HG02588 (cell line): Measurements from ENCODE around the gene ITPK1.

Experiments
- ATAC-seq: cut with Tn5 transposase; IDR thresholded peaks from one replicate; pipeline ENCODE4 v1.9.1; 2021; ENCODE audit warnings: mild to moderate bottlenecking, moderate library complexity; ENCODE audit not compliant: unreplicated experiment

The ITPK1 gene

DNA sequence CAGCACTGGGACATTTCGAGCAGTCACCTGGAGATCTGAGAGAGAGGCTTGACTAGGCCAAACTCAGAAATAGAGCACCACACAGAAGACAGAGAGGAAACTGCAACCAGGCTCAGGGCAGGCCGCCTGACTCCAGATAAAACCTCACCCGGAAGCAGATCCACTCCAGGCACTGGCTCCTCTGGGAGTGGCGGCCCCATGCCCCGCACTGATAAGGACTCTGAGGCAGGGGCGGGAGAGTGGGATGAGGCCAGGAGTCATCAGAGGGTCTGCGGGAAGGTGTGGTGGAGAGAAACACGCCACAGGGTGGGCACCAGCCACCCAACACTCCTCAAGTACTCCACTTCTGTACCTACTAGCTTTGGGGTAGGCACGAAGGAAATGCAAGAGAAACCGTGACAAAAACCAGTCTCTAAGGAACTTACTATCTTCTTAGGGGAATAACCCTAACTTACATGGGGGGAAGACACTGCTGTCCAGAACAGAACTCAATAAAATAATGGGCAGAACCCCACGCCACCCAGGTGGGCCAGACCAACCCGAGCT lies 121.5 kb downstream of the ITPK1 start:
- ATAC-seq, result no peak

GRCh38 chr14:92993302-92993701 lies 122.4 kb downstream of the ITPK1 start:
- no peak for ATAC-seq

- no peak for ATAC-seq
Observed at GRCh38 chr14:92991536-92991935, 124.2 kb downstream of the ITPK1 start.

- no peak for ATAC-seq
Observed at GRCh38 chr14:92990456-92991430, 125.0 kb downstream of the ITPK1 start.

DNA sequence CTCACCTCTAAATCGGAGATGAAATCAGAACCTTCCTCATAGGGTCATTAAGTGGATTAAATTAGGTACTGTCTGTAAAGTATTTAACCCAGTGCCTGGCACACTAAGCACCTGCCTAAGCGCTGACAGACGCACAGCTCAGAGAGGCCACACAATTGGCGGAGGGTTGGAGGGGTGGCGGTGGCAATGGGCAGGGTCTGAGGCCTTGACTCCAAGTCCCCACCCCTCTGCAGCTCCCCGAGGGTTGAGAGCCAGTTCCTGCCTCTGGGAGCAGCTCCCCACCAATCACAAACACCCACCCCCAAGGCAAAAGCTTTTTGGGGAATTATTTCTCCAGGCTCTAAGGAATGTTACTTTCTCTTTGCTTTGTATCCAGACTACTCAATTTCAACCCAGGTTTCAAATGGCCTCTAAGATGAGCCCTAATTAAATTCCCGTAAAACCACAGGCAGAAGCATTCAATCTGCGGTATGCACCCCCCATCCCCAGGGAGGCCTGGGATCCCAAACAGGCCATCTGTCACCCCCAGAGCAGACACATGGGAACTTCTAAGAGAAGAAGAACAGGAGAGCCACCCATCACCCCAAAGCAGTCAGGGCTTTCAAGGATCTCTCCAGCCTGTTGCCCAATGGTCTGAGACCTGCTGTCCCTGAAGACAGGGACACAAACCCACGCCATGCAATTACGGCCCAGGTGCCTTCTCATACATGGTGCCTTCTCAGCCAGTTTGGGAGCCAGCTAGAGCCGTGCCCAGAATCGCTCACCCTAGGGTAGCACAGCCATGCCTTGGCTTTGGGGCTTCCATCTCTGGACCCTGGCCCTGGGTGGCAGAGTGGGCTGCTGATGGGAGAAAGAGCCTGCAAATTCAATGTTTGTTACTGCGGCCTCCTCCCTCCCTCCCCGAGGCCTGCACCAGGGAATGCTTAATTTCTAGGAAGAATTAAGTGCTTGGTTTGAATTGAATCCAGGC lies 126.7 kb downstream of the ITPK1 start:
- no peak for ATAC-seq

- no peak for ATAC-seq
Observed at GRCh38 chr14:92987713-92988510, 127.8 kb downstream of the ITPK1 start.

DNA sequence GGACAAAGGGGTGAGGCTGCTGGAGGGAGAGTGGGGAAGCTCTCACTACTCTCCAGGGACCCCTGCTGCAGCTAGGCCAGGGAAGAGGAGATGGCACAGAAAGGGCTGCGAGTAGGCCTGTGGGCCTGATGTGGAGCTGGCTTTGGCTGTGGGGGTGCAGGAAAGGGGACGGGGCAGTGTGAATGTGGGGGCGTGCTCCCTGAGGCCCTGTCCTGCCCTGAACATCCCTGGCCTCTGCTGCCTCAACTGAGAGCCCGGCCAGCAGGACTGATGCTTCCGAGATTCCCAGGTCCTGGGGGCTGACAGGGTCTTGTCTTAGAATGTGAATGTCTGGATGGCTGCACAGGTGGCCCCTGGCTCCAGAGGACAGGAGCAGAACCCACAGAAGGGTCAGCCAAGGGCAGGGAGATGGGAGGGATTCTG lies 128.6 kb downstream of the ITPK1 start:
- no peak for ATAC-seq

DNA sequence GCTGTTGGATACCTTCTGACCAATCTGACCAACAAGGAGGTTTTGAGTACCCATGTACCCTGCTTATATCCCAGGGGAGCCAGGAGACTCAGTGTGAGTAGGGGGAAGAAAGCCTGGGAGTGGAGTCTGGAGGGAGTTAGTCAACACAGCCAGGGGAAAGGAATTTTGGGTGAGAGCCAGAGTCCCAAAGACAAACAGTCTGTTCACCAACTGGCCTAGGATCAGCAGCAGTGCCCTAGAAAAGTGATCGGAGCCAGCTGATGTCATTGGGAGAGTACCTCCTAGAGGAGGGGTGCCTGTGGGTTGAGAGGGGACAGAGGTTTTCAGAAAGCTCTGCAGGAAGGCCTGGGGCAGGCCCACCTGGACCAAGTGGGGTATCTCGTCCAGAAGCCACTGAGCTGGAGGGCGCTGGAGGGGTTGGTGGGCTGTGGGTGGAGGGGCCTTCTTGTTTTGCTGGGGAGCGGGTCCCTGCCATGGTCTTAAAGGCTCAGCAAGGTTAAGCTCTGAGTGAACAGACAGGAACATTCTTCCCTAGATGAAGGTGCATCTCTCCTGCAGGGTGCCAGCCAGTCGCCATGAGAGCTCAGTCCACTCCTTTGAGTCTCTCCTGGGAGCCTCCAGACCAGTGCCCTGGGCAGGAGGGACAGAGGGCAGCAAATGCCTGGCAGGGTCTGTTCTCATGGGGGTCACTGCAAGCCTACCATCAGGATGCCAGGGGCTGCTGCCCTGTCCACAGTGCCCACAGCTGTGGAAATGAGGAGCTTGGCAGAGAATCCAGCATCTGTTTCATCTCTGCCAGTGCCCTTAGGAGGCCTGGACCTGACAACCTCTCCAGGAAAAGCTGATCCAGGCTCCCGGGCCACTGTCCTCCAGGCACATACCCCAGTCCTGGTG lies 129.2 kb downstream of the ITPK1 start:
- no peak for ATAC-seq

GRCh38 chr14:92985521-92985920 lies 130.2 kb downstream of the ITPK1 start:
- no peak for ATAC-seq

GRCh38 chr14:92984896-92985295 lies 130.8 kb downstream of the ITPK1 start:
- no peak for ATAC-seq

GRCh38 chr14:92984082-92984788 lies 131.5 kb downstream of the ITPK1 start:
- ATAC-seq, result no peak

- no peak for ATAC-seq
Observed at GRCh38 chr14:92982956-92983355, 132.8 kb downstream of the ITPK1 start.

DNA sequence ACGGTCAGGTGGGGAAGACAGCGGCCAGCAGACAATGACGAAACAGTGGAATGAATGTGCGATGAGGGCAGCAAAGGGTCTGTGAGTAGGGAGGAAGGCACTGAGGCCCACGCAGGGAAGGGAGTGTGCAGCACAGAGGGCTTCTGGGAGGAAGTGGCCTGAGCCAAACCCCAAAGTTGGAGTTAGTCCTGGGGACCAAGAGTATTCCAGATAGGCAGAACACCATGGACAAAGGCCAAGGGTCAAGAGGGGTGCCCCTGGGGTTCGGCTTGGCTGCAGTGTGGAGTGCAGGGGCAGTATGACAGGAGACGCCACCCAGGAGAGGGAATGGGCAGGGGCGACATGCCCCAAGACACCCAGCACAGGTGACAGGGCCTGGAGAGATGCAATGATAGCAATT lies 134.0 kb downstream of the ITPK1 start:
- no peak for ATAC-seq

DNA sequence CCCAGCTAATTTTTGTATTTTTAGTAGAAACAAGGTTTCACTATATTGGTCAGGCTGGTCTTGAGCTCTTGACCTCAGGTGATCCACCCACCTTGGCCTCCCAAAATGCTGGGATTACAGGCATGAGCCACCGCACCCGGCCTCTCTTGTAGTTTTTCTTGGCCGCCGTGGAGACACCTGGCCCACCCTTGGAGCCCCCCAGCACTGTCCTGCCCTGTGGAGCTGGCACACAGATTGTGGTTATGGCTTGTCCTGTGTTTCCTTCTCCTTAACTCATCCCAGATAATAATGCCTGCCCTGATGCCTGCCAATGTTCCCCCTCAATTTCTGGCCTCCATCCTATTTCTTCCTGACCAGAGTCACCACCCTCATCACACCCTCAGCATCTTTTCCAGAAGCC lies 134.9 kb downstream of the ITPK1 start:
- ATAC-seq, result no peak

DNA sequence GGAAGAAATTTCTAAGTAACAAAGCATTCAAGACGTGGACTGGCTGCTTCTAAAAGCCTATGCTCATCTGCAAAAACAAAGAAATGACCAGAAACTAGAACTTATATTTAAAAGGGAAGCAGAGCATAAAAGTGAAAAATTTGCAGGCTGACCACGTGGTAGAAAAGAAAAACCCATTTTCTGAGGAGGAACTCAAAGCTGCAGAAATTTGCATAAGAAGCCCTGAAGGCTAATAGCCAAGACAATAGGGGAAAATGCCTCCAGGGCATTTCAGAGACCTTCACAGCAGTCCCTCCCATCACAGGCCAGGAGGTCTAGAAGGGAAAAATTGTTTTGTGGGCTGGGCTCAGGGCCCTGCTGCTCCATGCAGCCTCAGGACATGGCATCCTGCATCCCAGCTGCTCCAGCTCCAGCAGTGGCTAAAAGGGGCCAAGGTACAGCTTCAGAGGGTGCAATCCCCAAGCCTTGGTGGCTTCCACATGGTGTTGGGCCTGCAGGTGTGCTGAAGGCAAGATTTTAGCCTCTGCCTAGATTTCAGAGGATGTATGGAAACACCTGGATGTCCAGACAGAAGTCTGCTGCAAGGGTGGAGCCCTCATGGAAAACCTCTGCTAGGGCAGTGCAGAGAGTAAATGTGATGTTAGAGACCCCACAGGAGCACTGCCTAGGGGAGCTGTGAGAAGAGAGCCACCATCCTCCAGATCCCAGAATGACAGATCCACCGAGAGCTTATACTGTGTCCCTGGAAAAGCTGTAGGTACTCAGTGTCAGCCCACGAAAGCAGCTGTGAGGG lies 137.3 kb downstream of the ITPK1 start:
- no peak for ATAC-seq

GRCh38 chr14:92976268-92976667 lies 139.5 kb downstream of the ITPK1 start:
- ATAC-seq, result no peak

- ATAC-seq, result no peak
Observed at GRCh38 chr14:92974541-92975345, 141.0 kb downstream of the ITPK1 start.
